HFFc6 (cell line): ENCODE measurements around the gene S1PR4. TPM values are rescaled to one million over a fixed set of nuclear protein-coding genes. Genes with fewer than 3 reads are reported as not detected.

Experiments
- DNase-seq: peaks from one replicate; pipeline ENCODE4 v3.0.0-alpha.2; 2018
- H3K27ac Mint-ChIP-seq: 2 replicates; pipeline ENCODE4 v1.8.0; 2020; ENCODE audit warnings: mild to moderate bottlenecking, mixed read lengths
- H3K27me3 Mint-ChIP-seq: 2 replicates; pipeline ENCODE4 v1.8.0; 2021; ENCODE audit warnings: mild to moderate bottlenecking, moderate library complexity, mixed read lengths; ENCODE audit not compliant: insufficient read depth
- H3K36me3 Mint-ChIP-seq: 2 replicates; pipeline ENCODE4 v1.8.0; 2021; ENCODE audit warnings: low read depth, mixed read lengths
- H3K4me1 Mint-ChIP-seq: 2 replicates; pipeline ENCODE4 v1.8.0; 2020; ENCODE audit warnings: low read depth, mixed read lengths
- H3K4me3 Mint-ChIP-seq: 2 replicates; pipeline ENCODE4 v1.8.0; 2020; ENCODE audit warnings: mild to moderate bottlenecking, moderate library complexity, mixed read lengths
- H3K9me3 Mint-ChIP-seq: 2 replicates; pipeline ENCODE4 v1.8.0; 2020; ENCODE audit warnings: mild to moderate bottlenecking, mixed read lengths
- total RNA-seq, 6 experiments: library from RNA; stranded (reverse); fragmentation: NEBNext Ultra II Directional; extraction: Animal tissue kit (Norgen Biotek cat#: 25700); gene quantifications; 2 replicates in 1 of 6; 3 replicates in 5 of 6; pipeline ENCODE4 v1.2.3, GENCODE V29; 2021
- TF ChIP-seq, protein P1 (sequence below): fragments of 200-600 bp; sonication (generic); IDR thresholded peaks from 2 replicates; pipeline ENCODE4 v1.5.0; 2021; ENCODE audit warnings: antibody characterized with exemption, mild to moderate bottlenecking

Gene S1PR4
- total RNA-seq, 6 experiments from 2014 or later, result not detected

DNA sequence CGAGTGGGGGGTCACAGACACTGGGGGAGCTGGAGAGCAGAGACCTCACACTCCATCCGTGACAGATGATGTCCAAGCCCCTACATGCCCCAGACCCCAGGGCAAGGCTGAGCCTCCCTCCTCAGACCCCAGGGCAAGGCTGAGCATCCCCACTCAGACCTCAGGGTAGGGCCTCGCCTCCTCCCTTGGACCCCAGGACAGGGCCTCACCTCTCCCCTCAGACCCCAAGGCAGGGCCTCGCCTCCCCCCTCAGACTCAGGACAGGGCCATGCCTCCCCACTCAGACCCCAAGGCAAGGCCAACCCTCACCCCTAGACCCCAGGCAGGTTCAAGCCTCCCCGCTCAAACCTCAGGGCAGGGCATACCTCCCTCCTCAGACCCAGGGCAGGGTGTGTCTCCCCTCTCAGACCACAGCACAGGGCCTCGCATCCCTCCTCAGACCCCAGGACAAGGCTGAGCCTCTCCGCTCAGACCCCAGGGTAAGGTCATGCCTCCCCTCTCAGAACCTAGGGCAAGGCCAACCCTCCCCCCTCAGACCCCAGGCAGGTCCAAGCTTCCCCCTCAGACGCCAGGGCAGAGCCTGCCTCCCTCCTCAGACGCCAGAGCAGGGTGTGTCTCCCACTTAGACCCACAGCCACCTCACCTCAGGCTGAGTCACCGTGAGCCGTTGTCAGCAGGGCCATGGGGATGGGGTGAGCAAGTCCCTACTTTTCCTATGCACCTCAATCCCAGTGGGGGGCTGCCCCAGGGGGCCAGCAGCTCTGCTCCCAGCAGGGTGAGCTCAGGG is 1.7 kb upstream of the S1PR4 start:
- peaks cover 7% of the 10 kb centered on the region; the same call in 1 of the 2 replicates for H3K27me3 Mint-ChIP-seq
- DNase-seq, result peak; percentile 72

DNA sequence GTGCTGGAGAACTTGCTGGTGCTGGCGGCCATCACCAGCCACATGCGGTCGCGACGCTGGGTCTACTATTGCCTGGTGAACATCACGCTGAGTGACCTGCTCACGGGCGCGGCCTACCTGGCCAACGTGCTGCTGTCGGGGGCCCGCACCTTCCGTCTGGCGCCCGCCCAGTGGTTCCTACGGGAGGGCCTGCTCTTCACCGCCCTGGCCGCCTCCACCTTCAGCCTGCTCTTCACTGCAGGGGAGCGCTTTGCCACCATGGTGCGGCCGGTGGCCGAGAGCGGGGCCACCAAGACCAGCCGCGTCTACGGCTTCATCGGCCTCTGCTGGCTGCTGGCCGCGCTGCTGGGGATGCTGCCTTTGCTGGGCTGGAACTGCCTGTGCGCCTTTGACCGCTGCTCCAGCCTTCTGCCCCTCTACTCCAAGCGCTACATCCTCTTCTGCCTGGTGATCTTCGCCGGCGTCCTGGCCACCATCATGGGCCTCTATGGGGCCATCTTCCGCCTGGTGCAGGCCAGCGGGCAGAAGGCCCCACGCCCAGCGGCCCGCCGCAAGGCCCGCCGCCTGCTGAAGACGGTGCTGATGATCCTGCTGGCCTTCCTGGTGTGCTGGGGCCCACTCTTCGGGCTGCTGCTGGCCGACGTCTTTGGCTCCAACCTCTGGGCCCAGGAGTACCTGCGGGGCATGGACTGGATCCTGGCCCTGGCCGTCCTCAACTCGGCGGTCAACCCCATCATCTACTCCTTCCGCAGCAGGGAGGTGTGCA is 587 bp downstream of the S1PR4 start:
- H3K27me3 Mint-ChIP-seq, result peaks cover 7% of the 10 kb centered on the region; the same call in 1 of the 2 replicates
- no peak for DNase-seq

More for the DNA sequence above, 1.7 kb upstream of the S1PR4 start:
- H3K27ac Mint-ChIP-seq, result peak overlapping the region; percentile 89
- no peaks in the 10 kb centered on the region for H3K36me3 Mint-ChIP-seq
- TF ChIP-seq, protein P1, sequence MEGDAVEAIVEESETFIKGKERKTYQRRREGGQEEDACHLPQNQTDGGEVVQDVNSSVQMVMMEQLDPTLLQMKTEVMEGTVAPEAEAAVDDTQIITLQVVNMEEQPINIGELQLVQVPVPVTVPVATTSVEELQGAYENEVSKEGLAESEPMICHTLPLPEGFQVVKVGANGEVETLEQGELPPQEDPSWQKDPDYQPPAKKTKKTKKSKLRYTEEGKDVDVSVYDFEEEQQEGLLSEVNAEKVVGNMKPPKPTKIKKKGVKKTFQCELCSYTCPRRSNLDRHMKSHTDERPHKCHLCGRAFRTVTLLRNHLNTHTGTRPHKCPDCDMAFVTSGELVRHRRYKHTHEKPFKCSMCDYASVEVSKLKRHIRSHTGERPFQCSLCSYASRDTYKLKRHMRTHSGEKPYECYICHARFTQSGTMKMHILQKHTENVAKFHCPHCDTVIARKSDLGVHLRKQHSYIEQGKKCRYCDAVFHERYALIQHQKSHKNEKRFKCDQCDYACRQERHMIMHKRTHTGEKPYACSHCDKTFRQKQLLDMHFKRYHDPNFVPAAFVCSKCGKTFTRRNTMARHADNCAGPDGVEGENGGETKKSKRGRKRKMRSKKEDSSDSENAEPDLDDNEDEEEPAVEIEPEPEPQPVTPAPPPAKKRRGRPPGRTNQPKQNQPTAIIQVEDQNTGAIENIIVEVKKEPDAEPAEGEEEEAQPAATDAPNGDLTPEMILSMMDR, result no peak
- peaks cover 7% of the 10 kb centered on the region for H3K4me1 Mint-ChIP-seq
- no peaks in the 10 kb centered on the region for H3K9me3 Mint-ChIP-seq
- H3K4me3 Mint-ChIP-seq, result no peak overlapping the region; the same call in 1 of the 2 replicates

DNA sequence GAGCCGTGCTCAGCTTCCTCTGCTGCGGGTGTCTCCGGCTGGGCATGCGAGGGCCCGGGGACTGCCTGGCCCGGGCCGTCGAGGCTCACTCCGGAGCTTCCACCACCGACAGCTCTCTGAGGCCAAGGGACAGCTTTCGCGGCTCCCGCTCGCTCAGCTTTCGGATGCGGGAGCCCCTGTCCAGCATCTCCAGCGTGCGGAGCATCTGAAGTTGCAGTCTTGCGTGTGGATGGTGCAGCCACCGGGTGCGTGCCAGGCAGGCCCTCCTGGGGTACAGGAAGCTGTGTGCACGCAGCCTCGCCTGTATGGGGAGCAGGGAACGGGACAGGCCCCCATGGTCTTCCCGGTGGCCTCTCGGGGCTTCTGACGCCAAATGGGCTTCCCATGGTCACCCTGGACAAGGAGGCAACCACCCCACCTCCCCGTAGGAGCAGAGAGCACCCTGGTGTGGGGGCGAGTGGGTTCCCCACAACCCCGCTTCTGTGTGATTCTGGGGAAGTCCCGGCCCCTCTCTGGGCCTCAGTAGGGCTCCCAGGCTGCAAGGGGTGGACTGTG is 1.2 kb downstream of the S1PR4 start:
- DNase-seq, result no peak
- Mint-ChIP-seq H3K27ac (no peak overlapping the region), H3K9me3 (no peaks in the 10 kb centered on the region), H3K4me1 (peaks cover 13% of the 10 kb centered on the region), H3K27me3 (peaks cover 7% of the 10 kb centered on the region; the same call in 1 of the 2 replicates), H3K4me3 (no peak overlapping the region), H3K36me3 (no peaks in the 10 kb centered on the region)
- TF ChIP-seq, protein P1, result no peak

More for the DNA sequence above, 587 bp downstream of the S1PR4 start:
- peaks cover 7% of the 10 kb centered on the region for H3K4me1 Mint-ChIP-seq
- no peak overlapping the region for H3K27ac Mint-ChIP-seq
- no peak overlapping the region for H3K4me3 Mint-ChIP-seq
- no peaks in the 10 kb centered on the region for H3K36me3 Mint-ChIP-seq
- H3K9me3 Mint-ChIP-seq, result no peaks in the 10 kb centered on the region
- TF ChIP-seq, protein P1, result no peak

DNA sequence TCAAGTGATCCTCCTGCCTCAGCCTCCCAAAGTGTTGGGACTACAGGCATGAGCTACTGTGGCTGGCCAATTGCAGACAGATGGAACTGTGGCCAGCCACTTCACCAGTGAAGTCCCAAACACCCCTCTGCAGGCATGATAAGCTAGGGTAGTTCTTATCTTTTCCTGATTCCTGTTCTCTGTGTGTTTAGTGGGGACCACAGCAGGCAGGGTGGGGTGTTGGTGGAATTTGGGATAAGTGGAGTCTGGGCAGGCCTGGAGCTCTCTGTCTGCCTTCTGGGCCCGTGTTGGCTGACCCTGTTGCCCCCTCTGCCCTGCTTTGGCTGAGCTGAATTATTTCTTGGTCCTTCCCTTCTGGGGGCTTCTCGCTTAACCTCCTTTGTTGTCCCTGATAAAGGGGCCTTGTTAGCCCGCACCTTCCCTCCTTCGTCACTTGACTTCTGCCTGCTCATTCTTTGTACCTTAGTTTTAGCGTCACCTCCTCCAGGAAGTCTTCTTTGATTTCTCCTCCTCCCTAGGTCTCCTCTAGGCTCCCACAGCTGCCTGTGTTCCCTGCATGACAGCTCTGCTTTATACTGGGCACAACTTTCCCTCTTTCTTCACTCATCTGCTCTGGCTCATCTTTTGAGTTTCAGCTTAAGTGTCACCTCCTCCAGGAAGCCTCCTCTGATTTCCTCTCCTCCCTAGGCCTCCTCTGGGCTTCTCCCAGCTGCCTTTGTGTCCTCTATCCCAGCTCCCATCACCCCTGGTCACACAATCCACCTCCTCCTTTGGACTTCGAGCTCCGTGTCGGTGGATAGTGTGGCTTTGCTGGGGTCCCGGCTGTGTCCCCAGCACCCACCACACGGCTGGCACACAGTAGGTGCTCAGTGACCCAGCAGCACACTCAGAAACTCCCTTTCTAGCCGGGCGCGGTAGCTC is 5.4 kb downstream of the S1PR4 start:
- H3K9me3 Mint-ChIP-seq, result no peaks in the 10 kb centered on the region
- no peak for DNase-seq
- H3K27me3 Mint-ChIP-seq, result peaks cover 4% of the 10 kb centered on the region; the same call in 1 of the 2 replicates
- H3K4me1 Mint-ChIP-seq, result peaks cover 21% of the 10 kb centered on the region
- H3K27ac Mint-ChIP-seq, result peak overlapping the region; percentile 18; the same call in 1 of the 2 replicates
- TF ChIP-seq, protein P1, result no peak
- no peaks in the 10 kb centered on the region for H3K36me3 Mint-ChIP-seq
- peak overlapping the region; percentile 99; the same call in 1 of the 2 replicates for H3K4me3 Mint-ChIP-seq
